ENCODE results near the gene CTSE. TPM values are rescaled to one million over a fixed set of nuclear protein-coding genes. Genes with fewer than 3 reads are reported as not detected.

The CTSE gene
- total RNA-seq, 5 donors from 2014 or later (not counting 1 experiment from before 2014, with no cell fraction given) = 0.13 to 0.20 TPM; not detected in 3

DNA sequence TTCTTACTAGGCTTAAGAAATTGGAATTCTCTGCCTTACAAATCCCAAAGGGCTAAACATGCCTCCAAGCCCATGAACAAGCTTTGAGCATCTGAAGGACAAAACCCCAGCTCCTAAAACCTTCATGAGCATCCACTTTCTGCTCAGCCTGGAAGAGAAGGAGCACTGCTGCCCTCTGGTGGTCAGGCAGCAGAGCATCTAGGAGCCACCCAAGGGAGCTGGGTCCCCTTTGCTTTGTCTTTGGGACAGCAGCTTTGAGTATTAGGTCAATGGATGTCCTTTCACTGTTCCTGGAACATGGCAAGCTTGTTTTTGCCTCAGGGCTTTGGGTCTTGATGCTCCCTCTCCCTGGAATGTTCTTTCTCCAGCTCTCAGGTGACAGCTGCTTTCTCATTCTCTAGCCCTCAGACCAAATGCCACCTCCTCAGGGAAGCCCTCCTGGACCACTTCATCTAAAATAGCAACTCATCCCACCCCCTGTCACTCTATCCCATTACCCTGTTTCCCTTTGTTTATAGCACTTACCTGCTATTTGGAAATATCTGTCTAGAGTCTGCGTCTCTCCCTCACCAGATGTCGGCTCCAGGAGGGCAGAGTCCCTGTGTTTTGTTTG, 46.2 kb downstream of the CTSE start:
- peaks cover 2 to 3% of the 10 kb centered on the region in 2 donors for H3K27me3 Mint-ChIP-seq
- no peaks in the 10 kb centered on the region for H3K9me3 ChIP-seq
- no peak overlapping the region for H3K27ac Mint-ChIP-seq
- H3K4me1 ChIP-seq (ENCODE audit: control insufficient read depth in 1 of 2, extremely low read depth in 1 of 2, insufficient read depth in 2 of 2, low read length in 2 of 2) = peaks cover 0 to 3% of the 10 kb centered on the region in 2 experiments
- WGBS (ENCODE audit: insufficient coverage) = 100% methylated on average over 2 of the region's 2 CpGs
- ChIA-PET POLR2A (interaction anchor here (0.6 kb wide), 2 partner anchors 153 to 715 kb away, joined by 3 read pairs; no protein-coding TSS in a partner anchor), CTCF (interaction anchor here (0.6 to 3.5 kb wide), 37 partner anchors 8 to 604 kb away, joined by 3 to 63 read pairs (median 4); no protein-coding TSS in a partner anchor)
- no peak overlapping the region for H3K27ac ChIP-seq (ENCODE audit: low read length)
- ATAC-seq (replicated peaks in 1 of 4) = peak; percentile 66 to 79 (median 74)
- H3K4me3 ChIP-seq (ENCODE audit: control insufficient read depth in 1 of 2, extremely low read depth in 1 of 2, low read length in 1 of 2) = no peak overlapping the region
- H3K9me3 Mint-ChIP-seq = peaks cover 0 to 5% (median 0%) of the 10 kb centered on the region in 3 donors
- no peak overlapping the region for H3K4me3 Mint-ChIP-seq
- H3K36me3 Mint-ChIP-seq = no peaks in the 10 kb centered on the region
- no peaks in the 10 kb centered on the region for H3K36me3 ChIP-seq (ENCODE audit: control insufficient read depth in 2 of 2, extremely low read depth in 1 of 2, insufficient read depth in 1 of 2, low read length in 1 of 2)
- H3K4me1 Mint-ChIP-seq = no peaks in the 10 kb centered on the region
- peak; percentile 31 to 88 (median 67) for DNase-seq
- H3K27me3 ChIP-seq (replicated peaks in 1 of 2; ENCODE audit: control insufficient read depth in 2 of 2, extremely low read depth in 1 of 2, insufficient read depth in 2 of 2, low read length in 1 of 2) = peaks cover 0 to 14% of the 10 kb centered on the region in 2 experiments

DNA sequence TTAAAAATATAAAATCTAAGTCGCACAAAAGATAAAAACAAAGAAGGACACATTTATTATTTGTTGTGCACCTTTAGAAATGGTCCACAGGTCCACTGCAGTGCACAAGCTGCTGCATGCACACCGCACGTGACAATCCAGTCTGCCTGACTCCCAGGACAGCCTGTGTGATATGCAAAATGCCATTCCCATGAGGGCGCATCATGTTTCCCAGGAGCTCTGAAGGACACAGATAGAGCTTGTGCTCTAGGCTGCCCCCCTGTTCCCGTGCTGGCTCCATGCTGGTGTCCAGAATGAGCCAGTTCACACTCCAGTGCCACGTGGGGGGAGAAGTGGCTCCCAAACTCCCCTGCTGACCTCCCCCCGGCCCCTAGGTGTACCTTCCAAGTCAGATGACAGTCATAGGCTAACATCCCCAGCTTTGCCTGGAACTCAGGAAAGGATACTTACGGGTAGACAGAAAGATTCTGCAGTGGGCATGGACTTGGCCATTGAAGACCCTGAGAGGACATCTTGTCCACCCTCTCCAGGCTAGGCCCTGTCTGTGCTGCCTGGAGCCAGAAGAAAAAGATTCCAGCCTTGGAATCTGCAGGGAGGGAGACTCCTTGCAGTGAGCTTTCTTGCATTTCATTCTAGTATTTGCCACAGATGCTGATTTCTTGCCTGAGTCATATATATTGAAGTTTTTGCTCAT, 46.8 kb downstream of the CTSE start:
- peaks cover 0 to 14% of the 10 kb centered on the region in 2 experiments for H3K27me3 ChIP-seq (replicated peaks in 1 of 2; ENCODE audit: control insufficient read depth in 2 of 2, extremely low read depth in 1 of 2, insufficient read depth in 2 of 2, low read length in 1 of 2)
- H3K27ac ChIP-seq (ENCODE audit: low read length) = no peak overlapping the region
- DNase-seq = peak in 1 of 35 experiments; percentile 5
- Mint-ChIP-seq H3K27me3 (peaks cover 2 to 3% of the 10 kb centered on the region in 2 donors), H3K36me3 (no peaks in the 10 kb centered on the region), H3K27ac (no peak overlapping the region), H3K4me1 (no peaks in the 10 kb centered on the region), H3K9me3 (peaks cover 0 to 1% (median 0%) of the 10 kb centered on the region in 3 donors), H3K4me3 (no peak overlapping the region)
- ChIA-PET POLR2A (interaction anchor here in 1 of 2 donors (0.6 kb wide), 1 partner anchor 715 kb away, joined by 3 read pairs; no protein-coding TSS in a partner anchor), CTCF (interaction anchor here (0.6 to 3.5 kb wide), 34 partner anchors 8 to 604 kb away, joined by 3 to 63 read pairs (median 4); no protein-coding TSS in a partner anchor)
- H3K4me3 ChIP-seq (ENCODE audit: control insufficient read depth in 1 of 2, extremely low read depth in 1 of 2, low read length in 1 of 2) = no peak overlapping the region
- H3K4me1 ChIP-seq (ENCODE audit: control insufficient read depth in 1 of 2, extremely low read depth in 1 of 2, insufficient read depth in 2 of 2, low read length in 2 of 2) = peaks cover 0 to 3% of the 10 kb centered on the region in 2 experiments
- no peak for ATAC-seq (replicated peaks in 1 of 4)
- H3K9me3 ChIP-seq = no peaks in the 10 kb centered on the region
- WGBS (ENCODE audit: insufficient coverage) = 81% methylated on average over 8 of the region's 8 CpGs
- no peaks in the 10 kb centered on the region for H3K36me3 ChIP-seq (ENCODE audit: control insufficient read depth in 2 of 2, extremely low read depth in 1 of 2, insufficient read depth in 1 of 2, low read length in 1 of 2)

DNA sequence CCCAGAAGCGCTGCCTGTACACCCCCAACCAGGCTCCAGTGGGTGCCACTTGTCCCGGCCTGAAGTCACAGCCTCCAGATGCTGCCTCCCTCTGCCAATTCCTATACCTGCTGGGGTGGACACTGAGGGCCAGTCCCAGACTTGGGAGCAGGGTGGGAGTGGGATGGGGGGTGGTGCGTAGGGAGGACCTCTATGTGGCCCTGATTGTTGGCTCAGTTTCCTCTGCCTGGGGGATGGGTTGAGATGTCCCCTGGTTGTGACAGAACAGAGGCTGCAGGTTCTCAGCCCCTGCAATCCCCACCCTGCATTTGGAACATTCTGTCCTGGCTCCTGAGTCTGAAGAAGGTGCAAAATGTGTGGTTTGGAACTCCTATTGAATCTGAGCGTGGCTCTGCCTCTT, 47.7 kb downstream of the CTSE start:
- POLR2A ChIA-PET = no interaction called here
- no peaks in the 10 kb centered on the region for H3K4me1 Mint-ChIP-seq
- CTCF ChIA-PET = interaction anchor here (1.6 to 3.5 kb wide), 3 partner anchors 164 to 317 kb away, joined by 5 to 62 read pairs (median 44); no protein-coding TSS in a partner anchor
- WGBS (ENCODE audit: insufficient coverage) = 80% methylated on average over 2 of the region's 4 CpGs
- ATAC-seq (replicated peaks in 1 of 4) = no peak
- H3K9me3 ChIP-seq = no peaks in the 10 kb centered on the region
- no peak for DNase-seq
- H3K36me3 ChIP-seq (ENCODE audit: control insufficient read depth in 2 of 2, extremely low read depth in 1 of 2, insufficient read depth in 1 of 2, low read length in 1 of 2) = no peaks in the 10 kb centered on the region
- H3K4me1 ChIP-seq (ENCODE audit: control insufficient read depth in 1 of 2, extremely low read depth in 1 of 2, insufficient read depth in 2 of 2, low read length in 2 of 2) = peaks cover 0 to 3% of the 10 kb centered on the region in 2 experiments
- H3K27me3 Mint-ChIP-seq = peaks cover 2 to 3% of the 10 kb centered on the region in 2 donors
- no peaks in the 10 kb centered on the region for H3K9me3 Mint-ChIP-seq
- H3K4me3 ChIP-seq (ENCODE audit: control insufficient read depth in 1 of 2, extremely low read depth in 1 of 2, low read length in 1 of 2) = no peak overlapping the region
- H3K27ac Mint-ChIP-seq = no peak overlapping the region
- no peak overlapping the region for H3K4me3 Mint-ChIP-seq
- H3K27me3 ChIP-seq (replicated peaks in 1 of 2; ENCODE audit: control insufficient read depth in 2 of 2, extremely low read depth in 1 of 2, insufficient read depth in 2 of 2, low read length in 1 of 2) = peaks cover 0 to 14% of the 10 kb centered on the region in 2 experiments
- no peaks in the 10 kb centered on the region for H3K36me3 Mint-ChIP-seq
- H3K27ac ChIP-seq (ENCODE audit: low read length) = no peak overlapping the region

DNA sequence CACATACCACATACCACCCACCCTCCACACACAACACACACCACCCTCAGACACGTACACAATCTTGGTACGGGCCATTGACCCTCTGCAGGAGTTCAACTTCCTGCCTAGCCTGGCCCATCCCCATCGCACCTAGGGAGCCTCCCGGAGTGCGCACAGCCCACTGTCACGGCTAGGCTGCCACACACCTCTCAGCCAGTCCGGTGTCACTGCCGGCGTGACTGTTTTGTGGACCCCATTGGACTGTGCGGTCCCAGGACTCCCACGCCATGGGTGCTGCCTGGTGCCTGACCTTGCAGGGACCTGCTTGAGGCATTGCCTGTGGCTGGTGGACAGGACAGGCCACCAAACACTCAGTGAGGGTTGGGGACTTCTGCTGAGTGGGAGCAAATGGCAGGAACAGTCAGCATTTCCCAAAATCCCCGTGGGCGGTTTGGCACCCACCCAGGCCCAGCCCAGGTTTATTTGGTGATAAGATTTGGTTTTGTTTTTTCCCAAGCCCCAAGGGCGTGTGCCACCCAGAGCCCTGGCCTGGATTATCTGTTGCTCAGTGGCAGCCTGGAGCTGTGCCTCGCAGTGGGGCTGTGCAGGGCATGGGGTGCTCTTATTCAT, 48.2 kb downstream of the CTSE start:
- H3K27ac Mint-ChIP-seq = no peak overlapping the region

DNA sequence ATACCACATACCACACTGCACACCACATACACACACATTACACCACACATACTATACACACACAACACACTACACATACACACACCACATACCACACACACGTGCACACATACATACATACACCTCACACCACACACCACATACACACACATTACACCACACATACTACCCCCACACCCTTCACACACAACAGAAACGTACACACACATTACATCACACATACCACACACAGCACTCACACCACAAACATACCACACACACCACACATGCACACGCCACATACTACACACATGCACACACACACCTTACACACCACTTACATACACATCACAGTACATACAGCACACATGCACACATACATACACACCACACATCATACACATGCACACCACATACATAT, 49.0 kb downstream of the CTSE start:
- no peaks in the 10 kb centered on the region for H3K36me3 Mint-ChIP-seq
- H3K9me3 ChIP-seq = no peaks in the 10 kb centered on the region
- CTCF ChIA-PET = no interaction called here
- H3K36me3 ChIP-seq (ENCODE audit: control insufficient read depth in 2 of 2, extremely low read depth in 1 of 2, insufficient read depth in 1 of 2, low read length in 1 of 2) = no peaks in the 10 kb centered on the region
- H3K27me3 Mint-ChIP-seq = peaks cover 2 to 3% of the 10 kb centered on the region in 2 donors
- no peak overlapping the region for H3K4me3 Mint-ChIP-seq
- H3K4me1 Mint-ChIP-seq = no peaks in the 10 kb centered on the region
- H3K4me1 ChIP-seq (ENCODE audit: control insufficient read depth in 1 of 2, extremely low read depth in 1 of 2, insufficient read depth in 2 of 2, low read length in 2 of 2) = peaks cover 0 to 3% of the 10 kb centered on the region in 2 experiments
- H3K27me3 ChIP-seq (replicated peaks in 1 of 2; ENCODE audit: control insufficient read depth in 2 of 2, extremely low read depth in 1 of 2, insufficient read depth in 2 of 2, low read length in 1 of 2) = peaks cover 0 to 14% of the 10 kb centered on the region in 2 experiments
- DNase-seq = no peak
- POLR2A ChIA-PET = no interaction called here
- no peak for ATAC-seq (replicated peaks in 1 of 4)
- H3K27ac ChIP-seq (ENCODE audit: low read length) = no peak overlapping the region
- WGBS (ENCODE audit: insufficient coverage) = 91% methylated on average over 3 of the region's 3 CpGs
- no peaks in the 10 kb centered on the region for H3K9me3 Mint-ChIP-seq
- no peak overlapping the region for H3K27ac Mint-ChIP-seq
- no peak overlapping the region for H3K4me3 ChIP-seq (ENCODE audit: control insufficient read depth in 1 of 2, extremely low read depth in 1 of 2, low read length in 1 of 2)

More for the DNA sequence above, 48.2 kb downstream of the CTSE start:
- CTCF ChIA-PET = interaction anchor here in 1 of 2 donors (3.5 kb wide), 1 partner anchor 184 kb away, joined by 44 read pairs; no protein-coding TSS in a partner anchor
- Mint-ChIP-seq H3K4me3 (no peak overlapping the region), H3K4me1 (no peaks in the 10 kb centered on the region), H3K9me3 (no peaks in the 10 kb centered on the region), H3K27me3 (peaks cover 2 to 3% of the 10 kb centered on the region in 2 donors), H3K36me3 (no peaks in the 10 kb centered on the region)
- H3K27me3 ChIP-seq (replicated peaks in 1 of 2; ENCODE audit: control insufficient read depth in 2 of 2, extremely low read depth in 1 of 2, insufficient read depth in 2 of 2, low read length in 1 of 2) = peaks cover 0 to 14% of the 10 kb centered on the region in 2 experiments
- DNase-seq (no peak), ATAC-seq (replicated peaks in 1 of 4) (no peak)
- WGBS (ENCODE audit: insufficient coverage) = 81% methylated on average over 14 of the region's 15 CpGs
- no peak overlapping the region for H3K27ac ChIP-seq (ENCODE audit: low read length)
- no peaks in the 10 kb centered on the region for H3K9me3 ChIP-seq
- no peaks in the 10 kb centered on the region for H3K36me3 ChIP-seq (ENCODE audit: control insufficient read depth in 2 of 2, extremely low read depth in 1 of 2, insufficient read depth in 1 of 2, low read length in 1 of 2)
- H3K4me3 ChIP-seq (ENCODE audit: control insufficient read depth in 1 of 2, extremely low read depth in 1 of 2, low read length in 1 of 2) = no peak overlapping the region
- H3K4me1 ChIP-seq (ENCODE audit: control insufficient read depth in 1 of 2, extremely low read depth in 1 of 2, insufficient read depth in 2 of 2, low read length in 2 of 2) = peaks cover 0 to 3% of the 10 kb centered on the region in 2 experiments
- POLR2A ChIA-PET = no interaction called here

Measured in T-cell (primary cell).